CD4-positive, alpha-beta T cell (primary cell): ENCODE results near the gene EFNA4. TPM values are rescaled to one million over a fixed set of nuclear protein-coding genes. Genes with fewer than 3 reads are reported as not detected.

Experiments used
- ATAC-seq: fragments of 200-7000 bp; cut with Tn5 transposase; one replicate; pipeline ENCODE4 v1.10.0; 2022; ENCODE audit warnings: mild to moderate bottlenecking; ENCODE audit not compliant: poor library complexity
- CTCF ChIA-PET: fragments of 350-600 bp; sonication (Branson Sonifier 250); formaldehyde crosslinking; loops from one replicate; lab custom pipeline; 2021; ENCODE audit warnings: antibody characterized with exemption, inconsistent platforms; lab: Charles Lee
- POLR2A ChIA-PET: fragments of 350-600 bp; sonication (Branson Sonifier 250); formaldehyde crosslinking; loops from one replicate; lab custom pipeline; 2021; ENCODE audit warnings: antibody characterized with exemption, inconsistent platforms; lab: Charles Lee
- DNase-seq, 14 experiments: peaks; one replicate each; pipeline ENCODE4 v3.0.0-alpha.2; 2013 to 2020; ENCODE audit warnings: mixed read lengths in 2 of 14
- H3K27ac ChIP-seq, 2 donors: one replicate each; pipeline versions ENCODE4 v1.5.1 to v1.7.0; 2013; ENCODE audit warnings: low read length in 2 of 2, low read depth in 1 of 2, mild to moderate bottlenecking in 1 of 2
- H3K27me3 ChIP-seq, 2 experiments: 1 replicate in 1 of 2; 2 replicates in 1 of 2; pipeline versions ENCODE4 v1.6.1 to v1.7.0; 2013; ENCODE audit warnings: low read length in 2 of 2, control low read depth in 1 of 2, mild to moderate bottlenecking in 1 of 2, moderate library complexity in 1 of 2; ENCODE audit not compliant: insufficient read depth in 2 of 2, control insufficient read depth in 1 of 2
- H3K36me3 ChIP-seq: one replicate; pipeline ENCODE4 v1.6.1; 2013; ENCODE audit warnings: low read length, control low read depth; ENCODE audit not compliant: insufficient read depth
- H3K4me1 ChIP-seq: one replicate; pipeline ENCODE4 v1.6.1; 2013; ENCODE audit warnings: low read length, control low read depth; ENCODE audit not compliant: insufficient read depth
- H3K4me3 ChIP-seq: one replicate; pipeline ENCODE4 v1.5.1; 2013; ENCODE audit warnings: mild to moderate bottlenecking, low read length, moderate library complexity
- H3K9me3 ChIP-seq, 2 experiments: 1 replicate in 1 of 2; 2 replicates in 1 of 2; pipeline versions ENCODE4 v1.6.1 to v1.7.0; 2013; ENCODE audit warnings: low read length in 2 of 2, mild to moderate bottlenecking in 2 of 2, control low read depth in 1 of 2, moderate library complexity in 1 of 2; ENCODE audit not compliant: control insufficient read depth in 1 of 2, insufficient read depth in 1 of 2
- H3K27ac Mint-ChIP-seq: one replicate; pipeline ENCODE4 v1.8.0; 2020; ENCODE audit warnings: mixed read lengths
- H3K27me3 Mint-ChIP-seq: one replicate; pipeline ENCODE4 v1.8.0; 2021; ENCODE audit warnings: mixed read lengths
- H3K36me3 Mint-ChIP-seq: one replicate; pipeline ENCODE4 v1.8.0; 2021; ENCODE audit warnings: low read depth, mixed read lengths
- H3K4me1 Mint-ChIP-seq: one replicate; pipeline ENCODE4 v1.8.0; 2021; ENCODE audit warnings: low read depth, mixed read lengths
- H3K4me3 Mint-ChIP-seq: one replicate; pipeline ENCODE4 v1.8.0; 2020; ENCODE audit warnings: mild to moderate bottlenecking, mixed read lengths
- H3K9me3 Mint-ChIP-seq: one replicate; pipeline ENCODE4 v1.8.0; 2020; ENCODE audit warnings: mixed read lengths
- intact Hi-C, 2 experiments: fragments of 100-400 bp; cut with DNase I in 1 of 2; cut with micrococcal nuclease in 1 of 2; formaldehyde crosslinking; loops; one replicate each; pipeline versions ENCODE4 v1.15.1 to v1.9.0; 2023 to 2025; cut with DNase I, micrococcal nuclease
- total RNA-seq, 174 experiments: library from RNA in 2 of 174; stranded (reverse) in 2 of 174; gene quantifications; one replicate each; pipeline ENCODE4 v1.2.3 and lab custom pipeline; 2021 to 2026
- TF ChIP-seq, protein P1 (sequence below): fragments of 200-600 bp; IDR thresholded peaks from one replicate; pipeline ENCODE4 v1.8.0; 2022; ENCODE audit warnings: antibody characterized with exemption, mild to moderate bottlenecking

EFNA4 gene
- total RNA-seq, 2 experiments from 2014 or later: 2.4 to 3.3 TPM

DNA sequence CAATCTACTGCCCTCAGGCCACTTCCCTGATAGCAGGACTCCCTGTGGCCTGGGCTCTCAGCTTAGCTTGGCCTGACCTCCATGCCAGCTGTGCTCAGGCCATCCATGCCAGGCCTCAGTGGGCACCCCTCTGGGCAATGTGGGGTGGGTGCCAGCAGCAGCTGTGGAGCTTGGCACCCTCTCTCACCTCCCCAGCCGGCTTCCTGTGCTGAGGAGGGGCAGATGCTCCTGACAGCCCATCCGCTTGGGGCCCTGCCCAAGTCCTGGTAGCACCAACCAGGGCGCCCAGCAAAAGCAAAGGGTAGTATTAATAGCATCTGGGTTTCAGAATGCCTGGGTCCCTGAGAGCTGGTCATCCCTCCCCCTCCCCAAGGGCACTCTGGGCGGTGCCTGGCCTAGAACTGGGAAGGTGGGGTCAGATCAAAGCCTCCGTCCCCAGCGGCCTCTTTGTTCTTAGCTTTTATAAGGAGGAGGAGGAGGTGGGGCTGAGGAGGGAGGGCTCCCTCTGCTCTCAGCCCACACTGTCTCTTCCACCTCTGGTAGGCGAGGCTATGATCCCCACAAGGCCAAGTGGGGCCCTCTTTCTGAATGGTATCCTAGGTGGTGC, 6.1 kb downstream of the EFNA4 start:
- Mint-ChIP-seq H3K27me3 (no peaks in the 10 kb centered on the region), H3K27ac (no peak overlapping the region), H3K36me3 (peaks cover 12% of the 10 kb centered on the region), H3K4me3 (no peak overlapping the region), H3K4me1 (peaks cover 35% of the 10 kb centered on the region), H3K9me3 (no peaks in the 10 kb centered on the region)
- TF ChIP-seq, protein P1, sequence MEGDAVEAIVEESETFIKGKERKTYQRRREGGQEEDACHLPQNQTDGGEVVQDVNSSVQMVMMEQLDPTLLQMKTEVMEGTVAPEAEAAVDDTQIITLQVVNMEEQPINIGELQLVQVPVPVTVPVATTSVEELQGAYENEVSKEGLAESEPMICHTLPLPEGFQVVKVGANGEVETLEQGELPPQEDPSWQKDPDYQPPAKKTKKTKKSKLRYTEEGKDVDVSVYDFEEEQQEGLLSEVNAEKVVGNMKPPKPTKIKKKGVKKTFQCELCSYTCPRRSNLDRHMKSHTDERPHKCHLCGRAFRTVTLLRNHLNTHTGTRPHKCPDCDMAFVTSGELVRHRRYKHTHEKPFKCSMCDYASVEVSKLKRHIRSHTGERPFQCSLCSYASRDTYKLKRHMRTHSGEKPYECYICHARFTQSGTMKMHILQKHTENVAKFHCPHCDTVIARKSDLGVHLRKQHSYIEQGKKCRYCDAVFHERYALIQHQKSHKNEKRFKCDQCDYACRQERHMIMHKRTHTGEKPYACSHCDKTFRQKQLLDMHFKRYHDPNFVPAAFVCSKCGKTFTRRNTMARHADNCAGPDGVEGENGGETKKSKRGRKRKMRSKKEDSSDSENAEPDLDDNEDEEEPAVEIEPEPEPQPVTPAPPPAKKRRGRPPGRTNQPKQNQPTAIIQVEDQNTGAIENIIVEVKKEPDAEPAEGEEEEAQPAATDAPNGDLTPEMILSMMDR: no peak
- no peaks in the 10 kb centered on the region for H3K9me3 ChIP-seq
- H3K27me3 ChIP-seq: no peaks in the 10 kb centered on the region
- no peak overlapping the region for H3K27ac ChIP-seq
- H3K4me1 ChIP-seq: peaks cover 36% of the 10 kb centered on the region
- ChIA-PET POLR2A (interaction anchor here (1.4 to 2.3 kb wide), 4 partner anchors 10 to 103 kb away, joined by 5 to 11 read pairs (median 6); partner anchors contain the start of gene KRTCAP2), CTCF (interaction anchor here (1.4 to 2.6 kb wide), 2 partner anchors 13 to 15 kb away, joined by 3 to 14 read pairs; no protein-coding TSS in a partner anchor)
- ATAC-seq: no peak
- intact Hi-C loops: loop anchor here in 1 of 2 experiments (2.0 kb wide), 1 partner anchor 15 kb away; no protein-coding TSS in a partner anchor
- peaks cover 19% of the 10 kb centered on the region for H3K36me3 ChIP-seq
- DNase-seq: no peak
- H3K4me3 ChIP-seq: no peak overlapping the region

DNA sequence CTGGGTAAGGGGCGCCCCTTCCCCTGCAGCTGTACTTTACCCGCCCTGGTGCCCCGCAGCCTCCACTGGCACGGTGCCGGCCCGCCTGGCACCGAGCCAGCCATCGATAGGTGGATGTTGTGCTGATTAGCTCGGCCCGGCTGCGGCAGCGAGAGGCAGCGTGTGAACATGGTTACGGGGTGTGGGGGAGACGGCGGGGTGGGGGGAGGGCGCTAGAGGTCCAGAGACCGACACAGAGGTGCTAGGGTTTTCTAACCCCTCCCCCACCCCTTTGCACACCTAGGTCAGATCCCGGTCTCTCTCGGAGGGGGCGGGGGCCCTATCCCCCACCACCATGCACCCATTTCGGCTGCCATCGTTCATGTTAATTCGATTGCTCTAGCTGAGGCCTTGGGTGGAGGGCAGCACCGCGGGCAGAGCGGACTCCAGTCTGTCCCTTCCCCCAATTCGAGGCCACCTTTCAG, 6.7 kb downstream of the EFNA4 start:
- Histone ChIP-seq H3K4me1 (peaks cover 30% of the 10 kb centered on the region), H3K36me3 (peaks cover 19% of the 10 kb centered on the region), H3K27me3 (no peaks in the 10 kb centered on the region), H3K27ac (no peak overlapping the region), H3K4me3 (peak overlapping the region; percentile 49), H3K9me3 (no peaks in the 10 kb centered on the region)
- intact Hi-C loops: loop anchor here in 1 of 2 experiments (2.0 kb wide), 1 partner anchor 15 kb away; no protein-coding TSS in a partner anchor
- TF ChIP-seq, protein P1: no peak
- ChIA-PET CTCF (interaction anchor here (0.5 to 2.6 kb wide), 9 partner anchors 8 to 134 kb away, joined by 3 to 14 read pairs (median 3); partner anchors contain the start of genes EFNA3 and PMVK), POLR2A (interaction anchor here (0.6 to 2.3 kb wide), 7 partner anchors 9 to 1376 kb away, joined by 3 to 11 read pairs (median 5); partner anchors contain the start of gene KRTCAP2)
- no peak for DNase-seq
- Mint-ChIP-seq H3K4me1 (peaks cover 30% of the 10 kb centered on the region), H3K36me3 (peaks cover 12% of the 10 kb centered on the region), H3K4me3 (no peak overlapping the region), H3K27me3 (no peaks in the 10 kb centered on the region), H3K9me3 (no peaks in the 10 kb centered on the region), H3K27ac (no peak overlapping the region)
- ATAC-seq: no peak

DNA sequence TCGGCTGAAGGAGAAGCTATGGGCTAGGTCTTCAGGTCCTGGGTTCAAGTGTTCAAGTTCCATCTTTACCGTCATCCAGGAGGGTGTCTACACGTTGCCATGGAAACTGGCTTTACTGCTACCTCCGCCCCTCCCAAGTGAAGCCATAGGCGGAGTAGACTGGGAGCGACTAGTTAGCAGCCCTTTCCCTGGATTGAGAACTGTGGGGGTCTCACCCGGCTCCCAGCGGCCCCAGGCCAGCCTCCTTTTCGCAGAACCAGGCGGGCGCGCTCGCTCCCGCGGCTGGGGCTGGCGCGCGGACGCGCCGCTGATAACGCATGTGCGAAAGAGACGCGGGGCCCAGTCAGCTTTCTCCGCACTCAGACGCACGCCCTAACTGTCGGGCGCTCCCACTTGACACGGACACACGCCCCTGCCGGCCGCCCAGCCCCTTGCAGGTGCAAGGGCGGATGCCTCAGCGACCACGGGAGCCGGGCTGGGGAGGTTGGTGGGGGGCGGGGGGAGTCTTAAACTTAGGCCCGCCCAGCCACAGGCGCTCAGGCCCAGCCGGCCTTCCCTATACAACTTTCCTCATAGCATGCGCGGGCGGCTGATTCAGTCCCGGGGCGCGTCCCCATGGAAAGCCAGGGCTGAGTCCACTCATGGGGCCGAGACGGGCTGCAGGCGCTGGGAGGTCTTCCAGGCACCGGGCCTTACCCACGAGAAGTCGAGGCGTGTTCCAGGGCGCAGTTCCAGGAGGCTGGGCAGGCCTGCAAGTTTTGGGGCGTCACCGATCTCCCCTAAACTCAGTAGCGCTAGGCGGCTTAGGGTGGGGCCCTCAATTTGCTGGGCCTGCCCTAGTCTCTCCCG, 7.4 kb downstream of the EFNA4 start:
- POLR2A ChIA-PET: interaction anchor here (0.6 to 2.3 kb wide), 7 partner anchors 8 to 1375 kb away, joined by 3 to 11 read pairs (median 5); partner anchors contain the start of gene KRTCAP2
- H3K9me3 ChIP-seq: no peaks in the 10 kb centered on the region
- intact Hi-C loops: loop anchor here in 1 of 2 experiments (2.0 kb wide), 1 partner anchor 14 kb away; no protein-coding TSS in a partner anchor
- no peak overlapping the region for H3K27ac Mint-ChIP-seq
- H3K4me3 ChIP-seq: peak overlapping the region; percentile 49
- H3K27me3 ChIP-seq: no peaks in the 10 kb centered on the region
- peaks cover 19% of the 10 kb centered on the region for H3K36me3 ChIP-seq
- peaks cover 29% of the 10 kb centered on the region for H3K4me1 ChIP-seq
- CTCF ChIA-PET: interaction anchor here (0.5 to 2.6 kb wide), 9 partner anchors 8 to 134 kb away, joined by 3 to 14 read pairs (median 3); partner anchors contain the start of genes EFNA3 and PMVK
- peak; percentile 63 to 92 (median 78) for DNase-seq
- peaks cover 12% of the 10 kb centered on the region for H3K36me3 Mint-ChIP-seq
- H3K4me3 Mint-ChIP-seq: peak overlapping the region; percentile 44
- H3K9me3 Mint-ChIP-seq: no peaks in the 10 kb centered on the region
- peak; percentile 99 for ATAC-seq
- H3K27me3 Mint-ChIP-seq: no peaks in the 10 kb centered on the region
- H3K4me1 Mint-ChIP-seq: peaks cover 30% of the 10 kb centered on the region
- H3K27ac ChIP-seq: no peak overlapping the region
- TF ChIP-seq, protein P1: peak; percentile 42
